Measurements from ENCODE around the gene RBM33.
A peak's percentile ranks its signal among the peaks of the same experiment; 100 is the strongest.

The RBM33 gene

GRCh38 chr7:155795401-155795800, 150.9 kb downstream of the RBM33 start:
- DNase-seq (ENCODE audit: extremely low read depth, low read depth) = no peak
- TF ChIP-seq, protein P1, sequence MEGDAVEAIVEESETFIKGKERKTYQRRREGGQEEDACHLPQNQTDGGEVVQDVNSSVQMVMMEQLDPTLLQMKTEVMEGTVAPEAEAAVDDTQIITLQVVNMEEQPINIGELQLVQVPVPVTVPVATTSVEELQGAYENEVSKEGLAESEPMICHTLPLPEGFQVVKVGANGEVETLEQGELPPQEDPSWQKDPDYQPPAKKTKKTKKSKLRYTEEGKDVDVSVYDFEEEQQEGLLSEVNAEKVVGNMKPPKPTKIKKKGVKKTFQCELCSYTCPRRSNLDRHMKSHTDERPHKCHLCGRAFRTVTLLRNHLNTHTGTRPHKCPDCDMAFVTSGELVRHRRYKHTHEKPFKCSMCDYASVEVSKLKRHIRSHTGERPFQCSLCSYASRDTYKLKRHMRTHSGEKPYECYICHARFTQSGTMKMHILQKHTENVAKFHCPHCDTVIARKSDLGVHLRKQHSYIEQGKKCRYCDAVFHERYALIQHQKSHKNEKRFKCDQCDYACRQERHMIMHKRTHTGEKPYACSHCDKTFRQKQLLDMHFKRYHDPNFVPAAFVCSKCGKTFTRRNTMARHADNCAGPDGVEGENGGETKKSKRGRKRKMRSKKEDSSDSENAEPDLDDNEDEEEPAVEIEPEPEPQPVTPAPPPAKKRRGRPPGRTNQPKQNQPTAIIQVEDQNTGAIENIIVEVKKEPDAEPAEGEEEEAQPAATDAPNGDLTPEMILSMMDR (IDR thresholded peaks at IDR 0.05; ENCODE audit: low read depth, low read length) = no peak

GRCh38 chr7:155795951-155796350, 151.5 kb downstream of the RBM33 start:
- TF ChIP-seq, protein P1 (IDR thresholded peaks at IDR 0.05; ENCODE audit: low read depth, low read length) = no peak
- DNase-seq (ENCODE audit: extremely low read depth, low read depth) = no peak

- DNase-seq (ENCODE audit: extremely low read depth, low read depth) = no peak
- TF ChIP-seq, protein P1 (IDR thresholded peaks at IDR 0.05; ENCODE audit: low read depth, low read length) = peak; percentile 70
These were observed 152.2 kb downstream of the RBM33 start for GRCh38 chr7:155796381-155797261.

DNA sequence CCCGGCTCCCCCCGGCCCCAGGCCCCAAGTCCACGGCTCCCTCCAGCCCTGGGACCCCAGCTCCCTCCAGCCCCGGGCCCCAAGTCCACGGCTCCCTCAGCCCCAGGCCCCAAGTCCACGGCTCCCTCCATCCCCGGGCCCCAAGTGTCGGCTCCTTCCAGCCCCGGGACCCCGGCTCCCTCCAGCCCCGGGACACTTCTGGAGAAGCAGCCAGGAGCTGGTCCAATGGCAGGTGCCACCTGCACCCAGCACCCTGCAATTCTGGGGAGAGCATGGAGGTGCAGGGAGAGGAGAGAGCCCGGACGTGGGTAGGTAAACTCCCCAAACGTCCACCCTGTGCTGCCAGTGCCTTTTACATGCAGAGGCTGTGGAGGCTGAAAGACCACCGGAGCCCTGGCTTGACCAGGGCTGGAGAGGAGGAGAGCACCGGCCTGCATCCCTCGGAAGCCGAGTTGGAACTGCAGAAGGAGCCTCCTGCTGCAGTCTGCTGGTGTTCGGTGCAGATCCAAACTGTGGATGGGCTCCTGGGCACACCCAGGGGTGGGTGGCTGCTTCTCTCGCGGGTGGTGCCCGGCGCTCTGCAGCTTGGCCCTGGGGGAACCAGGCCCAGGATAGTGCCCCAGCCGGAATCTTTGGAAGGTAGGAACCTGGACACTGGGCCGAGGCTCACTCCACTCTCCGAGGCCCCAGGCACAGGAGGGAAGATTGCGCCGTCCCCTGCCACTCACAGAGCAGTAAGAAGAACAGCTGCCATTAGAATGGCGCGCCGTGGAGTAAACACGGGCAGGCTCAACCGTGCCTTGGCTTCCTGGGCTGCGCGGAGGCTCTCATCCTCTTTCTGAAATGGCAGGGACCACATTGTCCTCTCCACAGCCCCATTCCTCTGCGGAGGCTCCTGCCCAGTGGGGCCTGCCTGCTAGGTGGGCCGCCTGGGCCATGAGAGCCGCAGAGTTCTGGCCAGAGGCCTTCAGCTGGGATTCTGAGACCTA, 153.1 kb downstream of the RBM33 start:
- TF ChIP-seq, protein P1 (IDR thresholded peaks at IDR 0.05; ENCODE audit: low read depth, low read length) = no peak
- no peak for DNase-seq (ENCODE audit: extremely low read depth, low read depth)

GRCh38 chr7:155798673-155799439, 154.4 kb downstream of the RBM33 start:
- DNase-seq (ENCODE audit: extremely low read depth, low read depth) = no peak
- TF ChIP-seq, protein P1 (IDR thresholded peaks at IDR 0.05; ENCODE audit: low read depth, low read length) = no peak

GRCh38 chr7:155799514-155799913, 155.1 kb downstream of the RBM33 start:
- TF ChIP-seq, protein P1 (IDR thresholded peaks at IDR 0.05; ENCODE audit: low read depth, low read length) = no peak
- no peak for DNase-seq (ENCODE audit: extremely low read depth, low read depth)
